GM19043 (cell line): ENCODE measurements around the gene TOX2.
A peak's percentile ranks its signal among the peaks of the same experiment; 100 is the strongest.

Experiments used
- ATAC-seq: cut with Tn5 transposase; IDR thresholded peaks from one replicate; pipeline ENCODE4 v1.9.1; 2021; ENCODE audit warnings: low read depth; ENCODE audit not compliant: unreplicated experiment

Gene TOX2

GRCh38 chr20:43914311-43915210, at the start of gene TOX2:
TSS of gene TOX2 (plus strand) at chr20:43914852. CDS start at chr20:43914892, 40 bp downstream.
- peak; percentile 42 for ATAC-seq

GRCh38 chr20:43868091-43868490, 46.6 kb upstream of the TOX2 start:
- ATAC-seq, result no peak

- no peak for ATAC-seq
These were observed 44.2 kb upstream of the TOX2 start for GRCh38 chr20:43870484-43870883.

GRCh38 chr20:43878776-43879175, 35.9 kb upstream of the TOX2 start:
- ATAC-seq, result no peak

GRCh38 chr20:43893930-43894329, 20.7 kb upstream of the TOX2 start:
- ATAC-seq, result no peak

GRCh38 chr20:43894491-43894890, 20.2 kb upstream of the TOX2 start:
- ATAC-seq, result no peak

- no peak for ATAC-seq
These were observed 19.4 kb upstream of the TOX2 start for GRCh38 chr20:43895235-43895634.

GRCh38 chr20:43899274-43900120, 15.2 kb upstream of the TOX2 start:
- no peak for ATAC-seq

- ATAC-seq, result no peak
These were observed 14.6 kb upstream of the TOX2 start for GRCh38 chr20:43900121-43900466.

- ATAC-seq, result no peak
These were observed 14.2 kb upstream of the TOX2 start for GRCh38 chr20:43900496-43900895.

- no peak for ATAC-seq
These were observed 13.4 kb upstream of the TOX2 start for GRCh38 chr20:43901296-43901695.

GRCh38 chr20:43903953-43904826, 10.5 kb upstream of the TOX2 start:
- ATAC-seq, result no peak

GRCh38 chr20:43904827-43905177, 9.8 kb upstream of the TOX2 start:
- ATAC-seq, result no peak

GRCh38 chr20:43906505-43907034, 8.1 kb upstream of the TOX2 start:
- no peak for ATAC-seq

GRCh38 chr20:43909211-43909610, 5.4 kb upstream of the TOX2 start:
- ATAC-seq, result no peak

- ATAC-seq, result no peak
These were observed 4.9 kb upstream of the TOX2 start for GRCh38 chr20:43909720-43910119.

- no peak for ATAC-seq
These were observed 4.1 kb upstream of the TOX2 start for GRCh38 chr20:43910564-43910963.

- no peak for ATAC-seq
These were observed 3.6 kb upstream of the TOX2 start for GRCh38 chr20:43911066-43911465.

GRCh38 chr20:43913291-43914025, 1.2 kb upstream of the TOX2 start:
- no peak for ATAC-seq
